Psoas muscle (tissue), 8 donors: ENCODE data around the gene FETUB. TPM values are rescaled to one million over a fixed set of nuclear protein-coding genes. Genes with fewer than 3 reads are reported as not detected.

ENCODE experiments used
- ATAC-seq, 4 donors: fragments of 200-7000 bp; cut with Tn5 transposase; one replicate each; pipeline ENCODE4 v1.9.1; 2020; ENCODE audit warnings: moderate library complexity in 3 of 4, mild to moderate bottlenecking in 2 of 4
- DNase-seq, 2 donors: peaks; one replicate each; pipeline ENCODE4 v3.0.0-alpha.2; 2020
- H3K27ac ChIP-seq: fragments of 200-600 bp; one replicate; pipeline ENCODE4 v1.8.0; 2022
- H3K27me3 ChIP-seq, 3 donors: fragments of 200-600 bp in 1 of 3; one replicate each; pipeline versions ENCODE4 v1.6.1 to v1.8.0; 2013 to 2022; ENCODE audit warnings: low read length in 2 of 3, mild to moderate bottlenecking in 2 of 3, moderate library complexity in 1 of 3; ENCODE audit not compliant: insufficient read depth in 3 of 3
- H3K36me3 ChIP-seq, 2 donors: fragments of 200-600 bp in 1 of 2; one replicate each; pipeline versions ENCODE4 v1.6.1 to v1.8.0; 2013 to 2022; ENCODE audit warnings: low read depth in 1 of 2, mild to moderate bottlenecking in 1 of 2, moderate library complexity in 1 of 2; ENCODE audit not compliant: insufficient read depth in 1 of 2
- H3K4me1 ChIP-seq: fragments of 200-600 bp; one replicate; pipeline ENCODE4 v1.8.0; 2022
- H3K4me3 ChIP-seq: fragments of 200-600 bp; one replicate; pipeline ENCODE4 v1.8.0; 2022; ENCODE audit warnings: mild to moderate bottlenecking
- H3K9me3 ChIP-seq: fragments of 200-600 bp; one replicate; pipeline ENCODE4 v1.8.0; 2022
- CTCF ChIP-seq: fragments of 200-600 bp; IDR thresholded peaks from one replicate; pipeline ENCODE4 v1.8.0; 2022; ENCODE audit warnings: antibody characterized with exemption
- WGBS, 3 donors: extraction: QIAGEN DNeasy Blood & Tissue Kit; methylation state at CpG; one replicate each; pipeline versions ENCODE4 v1.1.6 to v1.1.7; 2013; 5-methylcytosine and 5-hydroxymethylcytosine counted together
- intact Hi-C, 2 donors: fragments of 100-400 bp; cut with DNase I; formaldehyde crosslinking; loops; one replicate each; pipeline versions ENCODE4 v1.11.0 to v1.14.2; 2022
- polyA plus RNA-seq, 3 donors: library from polyadenylated mRNA; stranded (reverse); fragments of 200-250 nt; gene quantifications; one replicate each; pipeline ENCODE4 v1.2.3, GENCODE V29; 2013
- total RNA-seq, 4 donors: library from RNA; stranded (reverse); fragmentation: NEBNext Ultra II Directional in 2 of 4; extraction: Animal tissue kit (Norgen Biotek cat#: 25700) in 2 of 4; gene quantifications; one replicate each; pipeline versions ENCODE4 v1.2.1 to v1.2.4, GENCODE V29; 2021 to 2023
- donor health status: healthy with polysubstance abuse.
- donor health status: DM: no; HTN: no; CAD: no; lungs with moderate emphysema.
- donor health status: Bipolar disorder and iron deficiency.
- donor health status: healthy.
- donor health status: DM: yes; HTN: yes; CAD: no.
- donor health status: DM: no; HTN: no; CAD: no.
- donor health status: DM: no; HTN: no; CAD: no.
- donor health status: DM: yes; HTN: yes; CAD: no.

The FETUB gene
- total and polyA plus RNA-seq, 7 donors, result not detected

- no peak for DNase-seq
- WGBS, 3 donors, result 58 to 79% (median 60%) methylated on average over 4 of the region's 4 CpGs
- H3K27me3 ChIP-seq, result peaks cover 0 to 7% (median 2%) of the 10 kb centered on the region in 3 donors
- H3K36me3 ChIP-seq, result no peaks in the 10 kb centered on the region
- no peaks in the 10 kb centered on the region for H3K9me3 ChIP-seq
- TF ChIP-seq CTCF, result no peak
- no peaks in the 10 kb centered on the region for H3K4me1 ChIP-seq
- no peak for ATAC-seq
- no peak overlapping the region for H3K27ac ChIP-seq
- no peak overlapping the region for H3K4me3 ChIP-seq
- intact Hi-C loops, result no loop called here
Observed at GRCh38 chr3:186625600-186626042, 14.6 kb upstream of the FETUB start.

GRCh38 chr3:186626254-186626847 is 13.8 kb upstream of the FETUB start:
- no peak for DNase-seq
- 62 to 75% (median 71%) methylated on average over 7 of the region's 7 CpGs for WGBS, 3 donors
- ATAC-seq, result no peak
- Histone ChIP-seq H3K36me3 (no peaks in the 10 kb centered on the region), H3K27ac (no peak overlapping the region), H3K27me3 (peaks cover 0 to 12% (median 2%) of the 10 kb centered on the region in 3 donors), H3K9me3 (no peaks in the 10 kb centered on the region), H3K4me1 (no peaks in the 10 kb centered on the region), H3K4me3 (no peak overlapping the region)
- intact Hi-C loops, result no loop called here
- no peak for TF ChIP-seq CTCF

- H3K27me3 ChIP-seq, result peaks cover 0 to 12% (median 2%) of the 10 kb centered on the region in 3 donors
- H3K36me3 ChIP-seq, result no peaks in the 10 kb centered on the region
- no peak overlapping the region for H3K4me3 ChIP-seq
- no peak for ATAC-seq
- intact Hi-C loops, result no loop called here
- no peaks in the 10 kb centered on the region for H3K9me3 ChIP-seq
- TF ChIP-seq CTCF, result no peak
- H3K27ac ChIP-seq, result no peak overlapping the region
- WGBS, 3 donors, result 91 to 92% (median 92%) methylated on average over 7 of the region's 7 CpGs
- no peaks in the 10 kb centered on the region for H3K4me1 ChIP-seq
- no peak for DNase-seq
Observed at GRCh38 chr3:186627852-186628414, 12.3 kb upstream of the FETUB start.

GRCh38 chr3:186628756-186629155 is 11.4 kb upstream of the FETUB start:
- DNase-seq (no peak), ATAC-seq (no peak)
- no peak for TF ChIP-seq CTCF
- Histone ChIP-seq H3K27ac (no peak overlapping the region), H3K36me3 (no peaks in the 10 kb centered on the region), H3K4me1 (no peaks in the 10 kb centered on the region), H3K27me3 (peaks cover 0 to 12% (median 2%) of the 10 kb centered on the region in 3 donors), H3K4me3 (no peak overlapping the region), H3K9me3 (no peaks in the 10 kb centered on the region)
- 76 to 80% (median 80%) methylated on average over 7 of the region's 7 CpGs for WGBS, 3 donors
- intact Hi-C loops, result no loop called here
